Uterus (tissue), 4 donors: ENCODE measurements around the gene HMCN1. TPM values are rescaled to one million over a fixed set of nuclear protein-coding genes. Genes with fewer than 3 reads are reported as not detected.

Experiments
- DNase-seq, 2 donors: peaks; one replicate each; pipeline ENCODE4 v3.0.0-alpha.2; 2019 to 2020
- H3K27ac ChIP-seq, 2 donors: fragments of 200-600 bp; sonication (generic); 1 replicate in 1 of 2; 2 replicates in 1 of 2; pipeline ENCODE4 v1.5.1; 2016 to 2018
- H3K27me3 ChIP-seq, 2 donors: fragments of 200-600 bp; sonication (generic); one replicate each; pipeline ENCODE4 v1.5.1; 2018 to 2019; ENCODE audit warnings: control low read depth in 1 of 2
- H3K36me3 ChIP-seq, 2 donors: fragments of 200-600 bp; sonication (generic); one replicate each; pipeline ENCODE4 v1.5.1; 2019; ENCODE audit warnings: control low read depth in 1 of 2
- H3K4me1 ChIP-seq, 2 donors: fragments of 200-600 bp; sonication (generic); one replicate each; pipeline ENCODE4 v1.5.1; 2018 to 2019; ENCODE audit warnings: control low read depth in 1 of 2
- H3K4me3 ChIP-seq, 2 donors: fragments of 200-600 bp; sonication (generic); 1 replicate in 1 of 2; 2 replicates in 1 of 2; pipeline ENCODE4 v1.5.1; 2018 to 2019; ENCODE audit warnings: mild to moderate bottlenecking in 1 of 2
- H3K9me3 ChIP-seq, 2 donors: fragments of 200-600 bp; sonication (generic); one replicate each; pipeline ENCODE4 v1.5.1; 2019; ENCODE audit warnings: control low read depth in 1 of 2
- POLR2A ChIP-seq, 2 donors: fragments of 450-650 bp; IDR thresholded peaks; one replicate each; pipeline ENCODE4 v1.6.1; 2016; ENCODE audit warnings: antibody characterized with exemption in 2 of 2, mild to moderate bottlenecking in 1 of 2, moderate library complexity in 1 of 2
- intact Hi-C: fragments of 100-400 bp; cut with DNase I; formaldehyde crosslinking; loops from one replicate; pipeline ENCODE4 v1.15.1; 2023; ENCODE audit warnings: low total_unique reads
- total RNA-seq, 4 donors: library from RNA; depleted of rRNA in 3 of 4; stranded (reverse); fragments of >200 nt in 3 of 4; gene quantifications; one replicate each; pipeline versions ENCODE4 v1.1.0 to v1.2.4, GENCODE V29; 2014 to 2023
- TF ChIP-seq, protein P1 (sequence below), 4 experiments: fragments of 200-600 bp in 2 of 4; fragments of 450-650 bp in 2 of 4; sonication (generic) in 2 of 4; IDR thresholded peaks; one replicate each; pipeline ENCODE4 v1.5.1; 2016 to 2019; ENCODE audit warnings: antibody characterized with exemption in 4 of 4, mild to moderate bottlenecking in 2 of 4, moderate library complexity in 1 of 4
- donor health status: DM: yes; HTN: yes; CAD: no.

HMCN1 gene
- total RNA-seq, 4 donors from 2014 or later = 0.59 to 92.9 (median 5.1) TPM

DNA sequence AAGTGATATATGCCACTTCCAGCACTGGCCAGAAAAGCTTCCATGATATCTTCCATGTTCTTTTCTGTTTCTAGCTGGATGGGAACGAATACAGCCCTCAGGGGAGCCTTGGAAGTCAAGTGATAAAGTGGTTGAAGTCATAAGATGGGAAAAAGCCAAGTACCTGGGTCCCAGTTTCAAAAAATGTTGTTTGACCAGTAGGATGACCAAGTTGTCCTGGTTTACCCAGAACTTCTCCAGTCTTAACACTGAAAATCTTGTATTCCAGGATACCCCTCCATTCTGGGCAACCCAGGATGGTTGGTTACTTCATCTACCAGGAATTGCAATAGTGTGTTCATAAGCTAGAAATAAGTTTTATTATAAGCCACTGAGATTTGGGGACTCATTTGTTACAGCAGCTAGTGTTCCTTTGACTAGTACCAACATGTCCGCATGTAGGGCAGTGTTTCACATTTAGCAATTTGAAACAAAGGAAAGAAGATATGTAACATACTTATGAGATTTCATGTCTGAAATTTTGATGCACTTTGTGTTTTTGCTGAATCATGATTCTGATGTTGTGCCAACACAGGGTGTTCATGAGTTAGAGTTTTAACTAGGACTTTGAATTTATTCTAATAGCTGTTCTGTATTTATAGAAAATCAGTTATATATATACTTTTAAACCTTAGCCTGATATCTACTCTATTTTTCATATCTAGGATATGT lies 500.9 kb downstream of the HMCN1 start:
- no peaks in the 10 kb centered on the region for H3K9me3 ChIP-seq
- H3K27ac ChIP-seq = no peak overlapping the region
- DNase-seq = no peak
- H3K36me3 ChIP-seq = no peaks in the 10 kb centered on the region
- H3K4me1 ChIP-seq = no peaks in the 10 kb centered on the region
- intact Hi-C loops = no loop called here
- TF ChIP-seq, protein P1, sequence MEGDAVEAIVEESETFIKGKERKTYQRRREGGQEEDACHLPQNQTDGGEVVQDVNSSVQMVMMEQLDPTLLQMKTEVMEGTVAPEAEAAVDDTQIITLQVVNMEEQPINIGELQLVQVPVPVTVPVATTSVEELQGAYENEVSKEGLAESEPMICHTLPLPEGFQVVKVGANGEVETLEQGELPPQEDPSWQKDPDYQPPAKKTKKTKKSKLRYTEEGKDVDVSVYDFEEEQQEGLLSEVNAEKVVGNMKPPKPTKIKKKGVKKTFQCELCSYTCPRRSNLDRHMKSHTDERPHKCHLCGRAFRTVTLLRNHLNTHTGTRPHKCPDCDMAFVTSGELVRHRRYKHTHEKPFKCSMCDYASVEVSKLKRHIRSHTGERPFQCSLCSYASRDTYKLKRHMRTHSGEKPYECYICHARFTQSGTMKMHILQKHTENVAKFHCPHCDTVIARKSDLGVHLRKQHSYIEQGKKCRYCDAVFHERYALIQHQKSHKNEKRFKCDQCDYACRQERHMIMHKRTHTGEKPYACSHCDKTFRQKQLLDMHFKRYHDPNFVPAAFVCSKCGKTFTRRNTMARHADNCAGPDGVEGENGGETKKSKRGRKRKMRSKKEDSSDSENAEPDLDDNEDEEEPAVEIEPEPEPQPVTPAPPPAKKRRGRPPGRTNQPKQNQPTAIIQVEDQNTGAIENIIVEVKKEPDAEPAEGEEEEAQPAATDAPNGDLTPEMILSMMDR (IDR thresholded peaks at IDR 0.05) = no peak
- TF ChIP-seq POLR2A (IDR thresholded peaks at IDR 0.05) = no peak
- no peak overlapping the region for H3K4me3 ChIP-seq
- H3K27me3 ChIP-seq = no peaks in the 10 kb centered on the region

DNA sequence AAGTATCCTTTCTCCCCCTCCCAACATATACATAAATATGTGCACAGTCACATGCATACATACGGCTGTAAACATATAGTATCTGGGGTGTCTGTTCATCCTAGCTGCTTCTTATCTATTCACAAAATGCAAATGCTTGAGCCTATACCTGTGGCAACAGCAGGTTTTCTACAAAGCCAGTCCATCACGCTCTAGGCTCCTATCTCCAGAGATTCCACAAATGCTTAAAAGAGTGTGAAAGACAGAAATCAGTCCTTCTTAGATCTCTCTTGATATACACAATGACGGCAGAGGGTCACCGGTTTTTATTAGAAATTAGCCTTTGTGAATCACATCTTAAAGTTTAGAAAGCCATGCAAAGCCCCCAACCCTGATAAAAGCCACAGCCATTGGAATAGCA lies 501.5 kb downstream of the HMCN1 start:
- H3K4me3 ChIP-seq = no peak overlapping the region
- H3K4me1 ChIP-seq = no peaks in the 10 kb centered on the region
- TF ChIP-seq POLR2A (IDR thresholded peaks at IDR 0.05) = no peak
- TF ChIP-seq, protein P1 (IDR thresholded peaks at IDR 0.05) = no peak
- DNase-seq = no peak
- H3K27ac ChIP-seq = no peak overlapping the region
- H3K9me3 ChIP-seq = no peaks in the 10 kb centered on the region
- intact Hi-C loops = no loop called here
- H3K36me3 ChIP-seq = no peaks in the 10 kb centered on the region
- no peaks in the 10 kb centered on the region for H3K27me3 ChIP-seq

DNA sequence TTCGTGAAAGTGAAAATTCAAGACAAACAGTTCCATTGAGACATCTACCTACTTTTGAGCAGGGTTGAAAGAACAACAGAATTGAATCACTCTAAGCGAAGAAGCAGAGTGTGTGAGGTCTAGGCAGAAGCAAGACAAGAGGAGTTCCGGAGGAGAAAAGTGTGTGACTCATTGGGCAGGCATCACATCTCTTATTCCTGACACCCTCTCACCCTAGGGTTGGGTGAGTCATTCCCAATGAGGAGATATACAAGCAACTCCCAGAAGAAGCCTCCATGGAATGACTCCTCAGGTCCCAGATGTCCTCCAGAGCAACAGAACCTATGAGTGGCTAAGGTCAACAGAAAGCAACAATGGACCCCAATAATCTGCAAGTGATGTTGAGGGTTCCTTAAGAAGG lies 502.7 kb downstream of the HMCN1 start:
- no peak for TF ChIP-seq POLR2A (IDR thresholded peaks at IDR 0.05)
- TF ChIP-seq, protein P1 (IDR thresholded peaks at IDR 0.05) = no peak
- intact Hi-C loops = no loop called here
- Histone ChIP-seq H3K4me3 (no peak overlapping the region), H3K36me3 (no peaks in the 10 kb centered on the region), H3K4me1 (no peaks in the 10 kb centered on the region), H3K27me3 (no peaks in the 10 kb centered on the region), H3K9me3 (no peaks in the 10 kb centered on the region), H3K27ac (no peak overlapping the region)
- DNase-seq = no peak

DNA sequence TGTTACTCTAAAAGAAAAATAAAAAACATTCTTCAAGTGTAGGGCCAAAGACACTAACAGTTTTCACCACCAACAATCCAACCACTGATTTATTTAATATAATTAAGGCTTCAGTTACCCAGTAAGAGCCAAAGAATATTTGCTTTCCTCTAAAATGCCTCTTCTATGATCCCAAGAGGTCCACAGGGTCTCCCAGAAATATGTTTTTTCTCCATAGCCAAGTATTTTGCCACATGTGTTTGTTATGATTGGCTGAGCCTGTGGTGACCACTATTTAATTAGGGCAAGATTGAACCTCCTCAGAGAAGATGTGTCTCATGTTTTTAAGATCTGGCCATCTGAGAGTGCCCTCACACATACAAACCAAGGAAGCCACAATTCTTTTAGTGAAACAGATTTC lies 505.0 kb downstream of the HMCN1 start:
- Histone ChIP-seq H3K27me3 (no peaks in the 10 kb centered on the region), H3K4me3 (no peak overlapping the region), H3K36me3 (no peaks in the 10 kb centered on the region), H3K9me3 (no peaks in the 10 kb centered on the region), H3K4me1 (no peaks in the 10 kb centered on the region), H3K27ac (no peak overlapping the region)
- intact Hi-C loops = no loop called here
- no peak for DNase-seq
- TF ChIP-seq, protein P1 (IDR thresholded peaks at IDR 0.05) = no peak
- TF ChIP-seq POLR2A (IDR thresholded peaks at IDR 0.05) = no peak

DNA sequence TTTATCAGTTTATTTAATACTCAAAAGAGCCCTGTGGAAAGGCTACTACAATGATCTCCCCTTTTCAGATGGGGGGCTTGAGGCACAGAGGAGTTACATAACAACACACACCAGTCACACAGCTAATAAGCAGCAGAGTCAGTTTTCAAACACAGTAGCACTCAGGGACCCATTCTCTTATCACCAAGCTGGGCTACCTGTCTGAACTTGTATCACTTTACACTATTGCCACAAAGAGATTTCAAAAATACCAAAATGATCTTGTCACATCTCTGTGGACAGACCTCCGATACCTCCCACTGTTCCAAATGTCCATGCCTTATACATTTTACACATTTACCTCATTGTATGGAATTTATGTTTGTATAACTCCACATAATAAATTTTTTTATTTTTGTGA lies 506.2 kb downstream of the HMCN1 start:
- TF ChIP-seq, protein P1 (IDR thresholded peaks at IDR 0.05) = no peak
- no peak for TF ChIP-seq POLR2A (IDR thresholded peaks at IDR 0.05)
- intact Hi-C loops = no loop called here
- Histone ChIP-seq H3K9me3 (no peaks in the 10 kb centered on the region), H3K4me1 (no peaks in the 10 kb centered on the region), H3K4me3 (no peak overlapping the region), H3K36me3 (no peaks in the 10 kb centered on the region), H3K27me3 (no peaks in the 10 kb centered on the region), H3K27ac (no peak overlapping the region)
- DNase-seq = no peak
